Measurements from ENCODE around the gene ZMYND10. TPM values are rescaled to one million over a fixed set of nuclear protein-coding genes. Genes with fewer than 3 reads are reported as not detected.

Gene ZMYND10
- total RNA-seq, 1 experiment from 2014 or later, result 1.4 TPM

DNA sequence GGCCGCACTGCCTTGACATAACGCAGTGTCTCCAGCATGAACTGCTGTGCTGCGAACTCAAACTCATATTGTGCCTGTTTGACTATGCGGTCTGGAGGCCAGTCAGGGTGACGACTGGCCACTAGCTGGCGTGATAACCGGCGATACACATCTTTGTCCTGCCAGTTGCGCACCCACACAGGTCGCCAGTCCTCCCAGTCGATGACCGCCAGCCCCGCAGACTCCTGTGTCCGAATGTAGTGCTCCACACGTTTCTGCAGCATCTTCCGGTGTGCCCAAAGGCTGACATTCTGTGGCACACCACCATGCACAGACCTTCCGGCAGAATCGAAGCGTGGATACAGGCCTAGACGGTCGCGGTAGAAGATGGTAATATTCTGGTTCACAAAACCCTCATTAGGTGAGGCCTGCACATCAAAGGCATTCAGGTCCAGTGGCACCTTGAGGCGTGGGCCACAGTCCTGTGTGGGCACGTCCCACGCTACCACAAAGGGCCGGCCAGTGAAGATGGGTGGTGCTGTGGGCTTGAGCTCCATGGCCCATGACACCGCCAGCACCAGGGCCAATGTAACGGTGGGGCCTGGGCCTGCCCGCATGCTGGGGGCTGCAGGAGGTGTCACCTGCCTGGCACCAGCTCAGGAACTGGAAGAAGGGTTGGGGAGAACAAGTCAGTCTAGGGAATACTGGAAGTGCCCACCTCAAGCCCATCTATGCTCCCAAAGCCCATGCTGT lies 25.5 kb downstream of the ZMYND10 start:
- Histone ChIP-seq H3K18ac (ENCODE audit: insufficient read length, low read depth, low read length) (no peak overlapping the region), H4K5ac (ENCODE audit: insufficient read length, low read depth, low read length) (no peak overlapping the region), H3K27ac (ENCODE audit: insufficient read length, low read depth, low read length) (no peak overlapping the region), H3K27me3 (ENCODE audit: insufficient read depth, low read length) (no peaks in the 10 kb centered on the region), H3K23me2 (ENCODE audit: insufficient read length, low read depth, low read length, poor library complexity, severe bottlenecking) (peaks cover 15% of the 10 kb centered on the region), H2BK20ac (ENCODE audit: low read depth, low read length, poor library complexity, severe bottlenecking) (no peak overlapping the region), H3K9ac (ENCODE audit: extremely low read depth, insufficient read length, low read length) (peak overlapping the region; percentile 72), H2BK12ac (ENCODE audit: insufficient read length, low read depth, low read length) (no peak overlapping the region), H4K8ac (replicated peaks; ENCODE audit: insufficient read length, low read depth, low read length) (no peak overlapping the region), H3T11ph (ENCODE audit: low read length) (no peak overlapping the region), H2BK120ac (ENCODE audit: low read depth, low read length, poor library complexity, severe bottlenecking) (no peak overlapping the region), H4K20me1 (ENCODE audit: control insufficient read depth, insufficient read depth, insufficient read length) (no peaks in the 10 kb centered on the region), H2AK5ac (ENCODE audit: insufficient read length, low read length) (no peak overlapping the region), H2BK5ac (ENCODE audit: insufficient read length, low read length) (no peak overlapping the region), H3K14ac (ENCODE audit: insufficient read depth, low read length) (no peak overlapping the region), H2AFZ (ENCODE audit: low read length) (no peak overlapping the region), H3K23ac (ENCODE audit: insufficient read length, low read depth, low read length) (no peak overlapping the region), H3K79me2 (ENCODE audit: insufficient read depth, low read length) (peaks cover 5% of the 10 kb centered on the region; the same call in 1 of the 2 replicates), H3K4me1 (ENCODE audit: insufficient read depth, low read length) (peaks cover 6% of the 10 kb centered on the region; the same call in 1 of the 2 replicates), H4K91ac (ENCODE audit: insufficient read length, low read depth, low read length) (no peak overlapping the region), H3K79me1 (ENCODE audit: insufficient read depth, low read depth, low read length, poor library complexity, severe bottlenecking) (no peaks in the 10 kb centered on the region), H3K4me2 (ENCODE audit: insufficient read depth, insufficient read length, low read length) (peak overlapping the region; percentile 83), H2BK15ac (ENCODE audit: low read depth, low read length) (no peak overlapping the region), H3K9me3 (ENCODE audit: control insufficient read depth, low read depth, low read length) (no peaks in the 10 kb centered on the region), H3K56ac (ENCODE audit: insufficient read length, low read depth, low read length) (no peak overlapping the region), H3K4ac (ENCODE audit: low read depth, low read length) (no peak overlapping the region)
- DNase-seq, result no peak
- peak overlapping the region; percentile 85 to 97 for H3K4me3 Mint-ChIP-seq
- no peaks in the 10 kb centered on the region for H3K9me3 Mint-ChIP-seq
- no CpG with 5 or more reads among the region's 29 CpGs for WGBS (ENCODE audit: extremely low coverage, insufficient read length, low lambda C conversion rate)
- H3K4me1 Mint-ChIP-seq, result peaks cover 27 to 42% of the 10 kb centered on the region in 2 experiments
- TF ChIP-seq, protein P1, sequence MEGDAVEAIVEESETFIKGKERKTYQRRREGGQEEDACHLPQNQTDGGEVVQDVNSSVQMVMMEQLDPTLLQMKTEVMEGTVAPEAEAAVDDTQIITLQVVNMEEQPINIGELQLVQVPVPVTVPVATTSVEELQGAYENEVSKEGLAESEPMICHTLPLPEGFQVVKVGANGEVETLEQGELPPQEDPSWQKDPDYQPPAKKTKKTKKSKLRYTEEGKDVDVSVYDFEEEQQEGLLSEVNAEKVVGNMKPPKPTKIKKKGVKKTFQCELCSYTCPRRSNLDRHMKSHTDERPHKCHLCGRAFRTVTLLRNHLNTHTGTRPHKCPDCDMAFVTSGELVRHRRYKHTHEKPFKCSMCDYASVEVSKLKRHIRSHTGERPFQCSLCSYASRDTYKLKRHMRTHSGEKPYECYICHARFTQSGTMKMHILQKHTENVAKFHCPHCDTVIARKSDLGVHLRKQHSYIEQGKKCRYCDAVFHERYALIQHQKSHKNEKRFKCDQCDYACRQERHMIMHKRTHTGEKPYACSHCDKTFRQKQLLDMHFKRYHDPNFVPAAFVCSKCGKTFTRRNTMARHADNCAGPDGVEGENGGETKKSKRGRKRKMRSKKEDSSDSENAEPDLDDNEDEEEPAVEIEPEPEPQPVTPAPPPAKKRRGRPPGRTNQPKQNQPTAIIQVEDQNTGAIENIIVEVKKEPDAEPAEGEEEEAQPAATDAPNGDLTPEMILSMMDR (conservative IDR thresholded peaks at IDR 0.05), result no peak
- no peaks in the 10 kb centered on the region for H3K27me3 Mint-ChIP-seq (ENCODE audit: low read depth)
- peaks cover 42 to 59% (median 46%) of the 10 kb centered on the region in 3 experiments for H3K36me3 Mint-ChIP-seq (ENCODE audit: insufficient read depth in 1 of 3, low read depth in 3 of 3)
- H3K27ac Mint-ChIP-seq, result peak overlapping the region in 2 of 3 experiments; percentile 92 to 93; a peak in 3 of 7 replicates
